Rectal smooth muscle tissue (tissue), 1 donor: Measurements from ENCODE around the gene OR51V1.

Source experiments
- H3K27ac ChIP-seq: one replicate; pipeline ENCODE4 v1.7.0; 2013; ENCODE audit warnings: low read depth, low read length, inconsistent platforms
- H3K27me3 ChIP-seq: one replicate; pipeline ENCODE4 v1.7.0; 2013; ENCODE audit warnings: low read length; ENCODE audit not compliant: control insufficient read depth, insufficient read depth
- H3K36me3 ChIP-seq: one replicate; pipeline ENCODE4 v1.7.0; 2013; ENCODE audit warnings: low read length; ENCODE audit not compliant: control insufficient read depth, insufficient read depth
- H3K4me1 ChIP-seq: one replicate; pipeline ENCODE4 v1.7.0; 2013; ENCODE audit warnings: low read length; ENCODE audit not compliant: control insufficient read depth, insufficient read depth
- H3K4me3 ChIP-seq: one replicate; pipeline ENCODE4 v1.7.0; 2013; ENCODE audit warnings: low read length
- H3K9ac ChIP-seq: one replicate; pipeline ENCODE4 v1.7.0; 2013; ENCODE audit warnings: low read length

Gene OR51V1

GRCh38 chr11:5228124-5228523 is 27.6 kb upstream of the OR51V1 start:
- Histone ChIP-seq H3K27ac (no peak overlapping the region), H3K4me1 (no peaks in the 10 kb centered on the region), H3K36me3 (no peaks in the 10 kb centered on the region), H3K27me3 (no peaks in the 10 kb centered on the region), H3K9ac (no peak overlapping the region), H3K4me3 (no peak overlapping the region)

GRCh38 chr11:5227681-5228080 is 27.2 kb upstream of the OR51V1 start:
- Histone ChIP-seq H3K4me1 (no peaks in the 10 kb centered on the region), H3K36me3 (no peaks in the 10 kb centered on the region), H3K27ac (no peak overlapping the region), H3K4me3 (no peak overlapping the region), H3K27me3 (no peaks in the 10 kb centered on the region), H3K9ac (no peak overlapping the region)

GRCh38 chr11:5226732-5227310 is 26.3 kb upstream of the OR51V1 start, which contains the start of gene HBB:
TSS of gene HBB (minus strand) at chr11:5227071. CDS start at chr11:5227021, 50 bp downstream.
- H3K4me1 ChIP-seq, result no peaks in the 10 kb centered on the region
- no peak within 1 kb of the TSS for H3K9ac ChIP-seq
- no peaks in the 10 kb centered on the region for H3K27me3 ChIP-seq
- H3K36me3 ChIP-seq, result no peaks in the 10 kb centered on the region
- no peak within 1 kb of the TSS for H3K27ac ChIP-seq
- no peak within 1 kb of the TSS for H3K4me3 ChIP-seq

GRCh38 chr11:5225480-5225871 is 25.0 kb upstream of the OR51V1 start:
- H3K27me3 ChIP-seq, result no peaks in the 10 kb centered on the region
- H3K4me1 ChIP-seq, result no peaks in the 10 kb centered on the region
- no peak overlapping the region for H3K27ac ChIP-seq
- no peaks in the 10 kb centered on the region for H3K36me3 ChIP-seq
- H3K4me3 ChIP-seq, result no peak overlapping the region
- no peak overlapping the region for H3K9ac ChIP-seq

- no peaks in the 10 kb centered on the region for H3K4me1 ChIP-seq
- H3K36me3 ChIP-seq, result no peaks in the 10 kb centered on the region
- no peaks in the 10 kb centered on the region for H3K27me3 ChIP-seq
- H3K4me3 ChIP-seq, result no peak overlapping the region
- H3K9ac ChIP-seq, result no peak overlapping the region
- no peak overlapping the region for H3K27ac ChIP-seq
Observed at GRCh38 chr11:5224538-5225479, 24.3 kb upstream of the OR51V1 start.

- no peak overlapping the region for H3K27ac ChIP-seq
- no peaks in the 10 kb centered on the region for H3K36me3 ChIP-seq
- no peak overlapping the region for H3K4me3 ChIP-seq
- no peaks in the 10 kb centered on the region for H3K4me1 ChIP-seq
- no peak overlapping the region for H3K9ac ChIP-seq
- no peaks in the 10 kb centered on the region for H3K27me3 ChIP-seq
Observed at GRCh38 chr11:5223686-5224085, 23.2 kb upstream of the OR51V1 start.

GRCh38 chr11:5223146-5223545 is 22.7 kb upstream of the OR51V1 start:
- Histone ChIP-seq H3K36me3 (no peaks in the 10 kb centered on the region), H3K27me3 (no peaks in the 10 kb centered on the region), H3K4me3 (no peak overlapping the region), H3K27ac (no peak overlapping the region), H3K4me1 (no peaks in the 10 kb centered on the region), H3K9ac (no peak overlapping the region)

- Histone ChIP-seq H3K27me3 (no peaks in the 10 kb centered on the region), H3K4me3 (no peak overlapping the region), H3K4me1 (no peaks in the 10 kb centered on the region), H3K36me3 (no peaks in the 10 kb centered on the region), H3K27ac (no peak overlapping the region), H3K9ac (no peak overlapping the region)
Observed at GRCh38 chr11:5210376-5210885, 9.9 kb upstream of the OR51V1 start.

- H3K27ac ChIP-seq, result no peak overlapping the region
- no peaks in the 10 kb centered on the region for H3K4me1 ChIP-seq
- H3K4me3 ChIP-seq, result no peak overlapping the region
- H3K9ac ChIP-seq, result no peak overlapping the region
- H3K36me3 ChIP-seq, result no peaks in the 10 kb centered on the region
- H3K27me3 ChIP-seq, result no peaks in the 10 kb centered on the region
Observed at GRCh38 chr11:5204787-5205186, 4.3 kb upstream of the OR51V1 start.

GRCh38 chr11:5203366-5203765 is 2.9 kb upstream of the OR51V1 start:
- H3K27me3 ChIP-seq, result no peaks in the 10 kb centered on the region
- no peak overlapping the region for H3K4me3 ChIP-seq
- no peak overlapping the region for H3K27ac ChIP-seq
- H3K36me3 ChIP-seq, result no peaks in the 10 kb centered on the region
- no peaks in the 10 kb centered on the region for H3K4me1 ChIP-seq
- H3K9ac ChIP-seq, result no peak overlapping the region

GRCh38 chr11:5198285-5198684 is 2.2 kb downstream of the OR51V1 start:
- Histone ChIP-seq H3K9ac (no peak overlapping the region), H3K4me3 (no peak overlapping the region), H3K27me3 (no peaks in the 10 kb centered on the region), H3K4me1 (no peaks in the 10 kb centered on the region), H3K27ac (no peak overlapping the region), H3K36me3 (no peaks in the 10 kb centered on the region)

- no peak overlapping the region for H3K27ac ChIP-seq
Observed at GRCh38 chr11:5197536-5197935, 2.9 kb downstream of the OR51V1 start.

More at GRCh38 chr11:5197536-5197935, 2.9 kb downstream of the OR51V1 start:
- H3K9ac ChIP-seq, result no peak overlapping the region
- H3K36me3 ChIP-seq, result no peaks in the 10 kb centered on the region
- H3K4me3 ChIP-seq, result no peak overlapping the region
- H3K27me3 ChIP-seq, result no peaks in the 10 kb centered on the region
- no peaks in the 10 kb centered on the region for H3K4me1 ChIP-seq
